Adrenal gland (tissue), 12 donors: ENCODE measurements around the gene CCDC117. TPM values are rescaled to one million over a fixed set of nuclear protein-coding genes. Genes with fewer than 3 reads are reported as not detected.

Source experiments
- DNase-seq, 7 donors: peaks; one replicate each; pipeline ENCODE4 v3.0.0-alpha.2; 2019 to 2020
- H3K27ac ChIP-seq, 5 donors: fragments of 200-600 bp; sonication (generic) in 4 of 5; 1 replicate in 3 of 5; 2 replicates in 2 of 5; pipeline versions ENCODE4 v1.5.1 to v1.8.0; 2016 to 2020; ENCODE audit warnings: mild to moderate bottlenecking in 1 of 5
- H3K27me3 ChIP-seq: fragments of 200-600 bp; 2 replicates; pipeline ENCODE4 v1.8.0; 2021
- H3K36me3 ChIP-seq, 2 donors: fragments of 200-600 bp; replicated peaks in 1 of 2; 1 replicate in 1 of 2; 2 replicates in 1 of 2; pipeline versions ENCODE4 v1.5.1 to v1.8.0; 2018 to 2022
- H3K4me1 ChIP-seq, 2 donors: fragments of 200-600 bp; replicated peaks in 1 of 2; 1 replicate in 1 of 2; 2 replicates in 1 of 2; pipeline versions ENCODE4 v1.5.1 to v1.8.0; 2018 to 2021
- H3K4me3 ChIP-seq, 4 donors: fragments of 200-600 bp; sonication (generic) in 3 of 4; one replicate each; pipeline ENCODE4 v1.5.1; 2016 to 2018
- H3K9me3 ChIP-seq, 3 donors: fragments of 200-600 bp; sonication (generic) in 1 of 3; replicated peaks in 1 of 3; 1 replicate in 2 of 3; 2 replicates in 1 of 3; pipeline versions ENCODE4 v1.5.1 to v1.8.0; 2016 to 2021
- CTCF ChIP-seq, 6 experiments: fragments of 450-650 bp in 4 of 6; fragments of 200-600 bp in 2 of 6; sonication (generic) in 1 of 6; IDR thresholded peaks; 1 replicate in 5 of 6; 2 replicates in 1 of 6; pipeline versions ENCODE4 v1.5.1 to v1.8.0; 2016 to 2021; ENCODE audit warnings: antibody characterized with exemption in 6 of 6, mild to moderate bottlenecking in 2 of 6, moderate library complexity in 1 of 6
- POLR2A ChIP-seq, 2 donors: fragments of 450-650 bp; IDR thresholded peaks; one replicate each; pipeline ENCODE4 v1.6.1; 2017; ENCODE audit warnings: antibody characterized with exemption in 2 of 2, mild to moderate bottlenecking in 2 of 2, moderate library complexity in 1 of 2
- WGBS, 4 donors: extraction: QIAGEN DNeasy Blood & Tissue Kit in 2 of 4; methylation state at CpG; one replicate each; pipeline versions ENCODE4 v1.1.5 to v1.1.7; 2013 to 2017; 5-methylcytosine and 5-hydroxymethylcytosine counted together
- intact Hi-C, 2 donors: fragments of 100-400 bp; cut with DNase I; formaldehyde crosslinking; loops; one replicate each; pipeline versions ENCODE4 v1.14.1 to v1.15.0; 2022 to 2023
- polyA plus RNA-seq, 3 donors: library from polyadenylated mRNA; stranded (reverse); fragments of 200-250 nt in 2 of 3; fragments of 350-450 nt in 1 of 3; fragmentation: Illumina TruSeq in 1 of 3; extraction: RNeasy Lipid Tissue Mini Kit (QIAGEN cat#74804) in 1 of 3; gene quantifications; one replicate each; pipeline ENCODE4 v1.2.3, GENCODE V29; 2013 to 2014
- total RNA-seq, 9 donors: library from RNA; depleted of rRNA in 4 of 9; stranded (reverse); fragments of >200 nt in 4 of 9; fragments of 120-200 nt in 1 of 9; fragmentation: NEBNext Ultra II Directional in 1 of 9; extraction: Animal tissue kit (Norgen Biotek cat#: 25700) in 1 of 9; gene quantifications; one replicate each; pipeline versions ENCODE4 v1.1.0 to v1.2.4, GENCODE V29; 2013 to 2023
- donor health status: healthy with polysubstance abuse.
- donor health status: Bipolar disorder and iron deficiency.
- donor health status: DM: yes; HTN: yes; CAD: no.
- donor health status: DM: no; HTN: no; CAD: no.
- donor health status: DM: no; HTN: no; CAD: no.
- donor health status: DM: yes; HTN: yes; CAD: no.

Gene CCDC117
- total and polyA plus RNA-seq, 12 donors: 9.0 to 38.0 (median 23.1) TPM

GRCh38 chr22:28792491-28793383 is 20.2 kb downstream of the CCDC117 start:
- Histone ChIP-seq H3K9me3 (no peaks in the 10 kb centered on the region), H3K4me1 (peaks cover 5 to 36% of the 10 kb centered on the region in 2 donors), H3K27me3 (no peaks in the 10 kb centered on the region), H3K27ac (no peak overlapping the region), H3K36me3 (peaks cover 0 to 47% of the 10 kb centered on the region in 2 donors), H3K4me3 (no peak overlapping the region)
- TF ChIP-seq POLR2A (IDR thresholded peaks at IDR 0.05) (no peak), CTCF (IDR thresholded peaks at IDR 0.05) (no peak)
- intact Hi-C loops: no loop called here
- 90 to 95% (median 92%) methylated on average over 15 of the region's 15 CpGs for WGBS, 4 donors
- DNase-seq: peak in 1 of 7 donors; percentile 45

GRCh38 chr22:28793976-28794584 is 21.6 kb downstream of the CCDC117 start:
- intact Hi-C loops: no loop called here
- DNase-seq: no peak
- H3K27me3 ChIP-seq: no peaks in the 10 kb centered on the region
- 70 to 82% (median 76%) methylated on average over 4 of the region's 4 CpGs for WGBS, 4 donors
- TF ChIP-seq POLR2A (IDR thresholded peaks at IDR 0.05) (no peak), CTCF (IDR thresholded peaks at IDR 0.05) (no peak)
- H3K4me3 ChIP-seq: no peak overlapping the region
- peaks cover 18 to 48% of the 10 kb centered on the region in 2 donors for H3K4me1 ChIP-seq
- no peaks in the 10 kb centered on the region for H3K9me3 ChIP-seq
- no peak overlapping the region for H3K27ac ChIP-seq
- H3K36me3 ChIP-seq: peaks cover 0 to 53% of the 10 kb centered on the region in 2 donors

GRCh38 chr22:28795071-28795693 is 22.7 kb downstream of the CCDC117 start:
- no peaks in the 10 kb centered on the region for H3K27me3 ChIP-seq
- H3K4me1 ChIP-seq: peaks cover 18 to 48% of the 10 kb centered on the region in 2 donors
- intact Hi-C loops: no loop called here
- TF ChIP-seq POLR2A (IDR thresholded peaks at IDR 0.05) (no peak), CTCF (IDR thresholded peaks at IDR 0.05) (no peak)
- H3K27ac ChIP-seq: peak overlapping the region in 2 of 5 donors; percentile 6 to 47
- H3K36me3 ChIP-seq: peaks cover 0 to 53% of the 10 kb centered on the region in 2 donors
- no peak overlapping the region for H3K4me3 ChIP-seq
- WGBS, 4 donors: 68 to 83% (median 81%) methylated on average over 6 of the region's 6 CpGs
- H3K9me3 ChIP-seq: no peaks in the 10 kb centered on the region
- peak in 1 of 7 donors; percentile 41 for DNase-seq
